Sigmoid colon (tissue), 7 donors: ENCODE measurements around the gene DIPK2A. TPM values are rescaled to one million over a fixed set of nuclear protein-coding genes. Genes with fewer than 3 reads are reported as not detected.

Experiments used
- DNase-seq: peaks from one replicate; pipeline ENCODE4 v3.0.0-alpha.2; 2019
- H3K27ac ChIP-seq, 4 donors: fragments of 200-600 bp; sonication (generic); one replicate each; pipeline ENCODE4 v1.5.1; 2016 to 2019; ENCODE audit warnings: mild to moderate bottlenecking in 1 of 4
- H3K27me3 ChIP-seq, 3 donors: fragments of 200-600 bp; sonication (generic); one replicate each; pipeline ENCODE4 v1.5.1; 2019; ENCODE audit warnings: mild to moderate bottlenecking in 1 of 3
- H3K36me3 ChIP-seq, 4 donors: fragments of 200-600 bp; sonication (generic); one replicate each; pipeline ENCODE4 v1.5.1; 2016 to 2019
- H3K4me1 ChIP-seq, 4 donors: fragments of 200-600 bp; sonication (generic); one replicate each; pipeline ENCODE4 v1.5.1; 2017 to 2019
- H3K4me3 ChIP-seq, 4 donors: fragments of 200-600 bp; sonication (generic); one replicate each; pipeline ENCODE4 v1.5.1; 2017 to 2019; ENCODE audit warnings: mild to moderate bottlenecking in 2 of 4, moderate library complexity in 1 of 4
- H3K9me3 ChIP-seq, 4 donors: fragments of 200-600 bp in 3 of 4; sonication (generic) in 3 of 4; one replicate each; pipeline versions ENCODE4 v1.5.1 to v1.6.1; 2013 to 2019
- EP300 ChIP-seq, 4 donors: sonication (generic); formaldehyde crosslinking; IDR thresholded peaks; one replicate each; pipeline ENCODE4 v1.6.1; 2017; ENCODE audit warnings: antibody characterized with exemption in 4 of 4
- POLR2A ChIP-seq, 2 donors: fragments of 450-650 bp; IDR thresholded peaks; one replicate each; pipeline ENCODE4 v1.6.1; 2016; ENCODE audit warnings: antibody characterized with exemption in 2 of 2, mild to moderate bottlenecking in 2 of 2, moderate library complexity in 2 of 2
- POLR2AphosphoS5 ChIP-seq, 4 donors: sonication (generic); formaldehyde crosslinking; IDR thresholded peaks; one replicate each; pipeline ENCODE4 v1.6.1; 2017; ENCODE audit warnings: antibody characterized with exemption in 4 of 4
- WGBS, 2 donors: extraction: QIAGEN DNeasy Blood & Tissue Kit; methylation state at CpG; one replicate each; pipeline ENCODE4 v1.1.7; 2013; 5-methylcytosine and 5-hydroxymethylcytosine counted together
- intact Hi-C: fragments of 100-400 bp; cut with DNase I; formaldehyde crosslinking; loops from one replicate; pipeline ENCODE4 v1.15.1; 2023
- polyA plus RNA-seq, 3 donors: library from polyadenylated mRNA; stranded (reverse); fragments of 200-250 nt; gene quantifications; one replicate each; pipeline ENCODE4 v1.2.3, GENCODE V29; 2013
- total RNA-seq, 4 donors: library from RNA; depleted of rRNA; stranded (reverse); fragments of >200 nt; gene quantifications; one replicate each; pipeline ENCODE4 v1.1.0, GENCODE V29; 2016
- TF ChIP-seq, protein P1 (sequence below), 4 experiments: fragments of 450-650 bp in 3 of 4; fragments of 200-600 bp in 1 of 4; IDR thresholded peaks; one replicate each; pipeline ENCODE4 v1.5.1; 2016 to 2019; ENCODE audit warnings: antibody characterized with exemption in 4 of 4, mild to moderate bottlenecking in 3 of 4, moderate library complexity in 2 of 4
- donor health status: healthy with polysubstance abuse.
- donor health status: Bipolar disorder and iron deficiency.
- donor health status: healthy.

Gene DIPK2A
- total and polyA plus RNA-seq, 7 donors = 1.8 to 56.0 (median 22.0) TPM

DNA sequence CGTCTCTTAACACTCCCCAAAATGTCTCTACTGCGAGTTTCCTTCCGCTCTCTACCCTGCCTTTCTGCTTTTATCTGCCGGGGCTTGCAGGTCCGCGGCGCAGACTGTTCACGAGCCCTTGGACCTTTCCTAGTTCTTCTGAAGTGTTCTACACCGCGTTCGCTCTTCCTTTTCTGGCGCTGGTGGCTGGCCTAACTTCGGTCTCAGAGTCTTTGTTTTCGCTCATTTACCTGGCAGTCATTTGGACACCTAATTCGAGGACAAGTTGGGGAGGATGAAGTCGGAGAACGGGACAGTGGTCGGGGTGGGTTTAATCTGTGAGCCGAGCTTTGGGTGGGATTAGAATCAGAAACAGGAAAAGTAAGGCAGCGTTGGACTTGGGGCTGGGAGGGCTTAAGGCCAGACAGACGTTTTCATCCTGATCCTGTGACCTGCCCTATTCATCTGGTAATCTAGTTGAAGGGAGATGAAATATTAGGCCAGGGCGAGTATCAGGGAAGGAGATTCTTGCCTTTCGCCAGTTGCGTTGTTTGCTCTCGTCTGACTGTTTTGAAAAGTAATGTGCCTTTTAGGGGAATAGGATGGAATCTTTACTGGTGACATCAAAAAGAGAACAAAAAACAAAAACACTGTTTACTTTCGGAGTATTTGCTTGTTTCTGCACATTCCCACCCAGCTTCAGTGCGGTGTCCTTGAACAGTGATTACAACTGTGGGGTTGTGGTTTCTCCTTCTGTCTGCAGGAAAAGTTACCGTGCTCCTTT lies 1.8 kb downstream of the DIPK2A start:
- Histone ChIP-seq H3K9me3 (no peaks in the 10 kb centered on the region), H3K27me3 (no peaks in the 10 kb centered on the region), H3K36me3 (no peaks in the 10 kb centered on the region), H3K4me3 (peak overlapping the region; percentile 70 to 91 (median 84)), H3K27ac (peak overlapping the region; percentile 95 to 99 (median 98)), H3K4me1 (peaks cover 0 to 52% (median 26%) of the 10 kb centered on the region in 4 donors)
- intact Hi-C loops = loop anchor here (5.0 kb wide), 3 partner anchors 196 to 971 kb away; partner anchors contain the start of gene U2SURP
- DNase-seq = no peak
- TF ChIP-seq EP300 (IDR thresholded peaks at IDR 0.05) = no peak
- peak in 1 of 4 donors; percentile 51 for TF ChIP-seq POLR2AphosphoS5 (IDR thresholded peaks at IDR 0.05)
- TF ChIP-seq, protein P1, sequence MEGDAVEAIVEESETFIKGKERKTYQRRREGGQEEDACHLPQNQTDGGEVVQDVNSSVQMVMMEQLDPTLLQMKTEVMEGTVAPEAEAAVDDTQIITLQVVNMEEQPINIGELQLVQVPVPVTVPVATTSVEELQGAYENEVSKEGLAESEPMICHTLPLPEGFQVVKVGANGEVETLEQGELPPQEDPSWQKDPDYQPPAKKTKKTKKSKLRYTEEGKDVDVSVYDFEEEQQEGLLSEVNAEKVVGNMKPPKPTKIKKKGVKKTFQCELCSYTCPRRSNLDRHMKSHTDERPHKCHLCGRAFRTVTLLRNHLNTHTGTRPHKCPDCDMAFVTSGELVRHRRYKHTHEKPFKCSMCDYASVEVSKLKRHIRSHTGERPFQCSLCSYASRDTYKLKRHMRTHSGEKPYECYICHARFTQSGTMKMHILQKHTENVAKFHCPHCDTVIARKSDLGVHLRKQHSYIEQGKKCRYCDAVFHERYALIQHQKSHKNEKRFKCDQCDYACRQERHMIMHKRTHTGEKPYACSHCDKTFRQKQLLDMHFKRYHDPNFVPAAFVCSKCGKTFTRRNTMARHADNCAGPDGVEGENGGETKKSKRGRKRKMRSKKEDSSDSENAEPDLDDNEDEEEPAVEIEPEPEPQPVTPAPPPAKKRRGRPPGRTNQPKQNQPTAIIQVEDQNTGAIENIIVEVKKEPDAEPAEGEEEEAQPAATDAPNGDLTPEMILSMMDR (IDR thresholded peaks at IDR 0.05) = peak in 1 of 4 experiments; percentile 24
- TF ChIP-seq POLR2A (IDR thresholded peaks at IDR 0.05) = no peak
- 0 to 1% methylated on average over 28 of the region's 28 CpGs for WGBS, 2 donors

DNA sequence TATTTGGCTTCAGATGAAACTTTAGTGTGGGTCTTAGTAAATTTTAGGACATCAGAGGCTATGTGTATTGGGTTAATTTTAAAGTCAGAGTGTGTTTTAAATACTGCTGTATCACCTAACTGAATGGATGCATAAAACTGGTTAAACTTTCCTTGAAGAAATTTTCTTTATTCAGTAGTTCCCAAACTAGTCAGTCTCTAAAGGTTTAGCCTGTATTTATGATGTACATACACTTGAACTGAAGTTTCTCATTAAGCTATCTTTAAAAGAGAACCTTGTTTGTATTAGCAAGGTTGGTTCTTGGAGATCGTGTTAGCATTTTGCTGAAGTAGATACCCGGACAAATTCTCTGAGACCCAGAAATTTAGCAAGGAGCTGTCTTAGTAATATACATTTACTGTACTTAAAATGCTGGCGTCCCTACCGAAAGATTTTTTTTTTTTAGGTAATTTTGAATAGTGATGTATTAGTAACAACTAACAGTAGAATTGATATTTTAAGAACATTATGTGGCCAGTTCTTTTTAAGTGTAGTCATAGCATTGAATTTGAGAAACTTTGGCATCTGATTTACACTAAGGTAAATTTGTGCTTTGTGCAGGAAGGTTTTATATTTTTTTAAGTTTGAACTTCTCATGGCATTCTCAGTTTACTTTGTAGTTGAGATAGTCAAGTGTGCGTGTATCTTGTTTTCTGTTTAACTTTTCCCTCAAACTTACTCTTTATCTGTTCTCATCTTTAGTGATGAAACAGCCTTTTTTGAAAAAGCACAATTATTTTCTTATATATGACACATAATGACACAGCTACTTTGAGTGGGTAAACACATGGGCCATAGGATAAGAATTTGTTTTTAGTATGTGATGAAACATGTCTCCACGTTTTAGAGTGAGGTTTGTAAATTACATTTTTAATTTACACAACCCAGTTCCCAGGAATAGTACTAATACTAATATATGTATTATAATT lies 2.9 kb downstream of the DIPK2A start:
- 16 to 42% methylated on average over 6 of the region's 6 CpGs for WGBS, 2 donors
- peak overlapping the region; percentile 95 to 99 (median 98) for H3K27ac ChIP-seq
- H3K4me1 ChIP-seq = peaks cover 0 to 60% (median 29%) of the 10 kb centered on the region in 4 donors
- H3K36me3 ChIP-seq = no peaks in the 10 kb centered on the region
- DNase-seq = no peak
- H3K9me3 ChIP-seq = no peaks in the 10 kb centered on the region
- H3K27me3 ChIP-seq = no peaks in the 10 kb centered on the region
- intact Hi-C loops = loop anchor here (5.0 kb wide), 3 partner anchors 197 to 972 kb away; partner anchors contain the start of gene U2SURP
- H3K4me3 ChIP-seq = peak overlapping the region; percentile 70 to 91 (median 84)
- TF ChIP-seq POLR2AphosphoS5 (IDR thresholded peaks at IDR 0.05) (no peak), POLR2A (IDR thresholded peaks at IDR 0.05) (no peak), EP300 (IDR thresholded peaks at IDR 0.05) (no peak)
- TF ChIP-seq, protein P1 (IDR thresholded peaks at IDR 0.05) = no peak

DNA sequence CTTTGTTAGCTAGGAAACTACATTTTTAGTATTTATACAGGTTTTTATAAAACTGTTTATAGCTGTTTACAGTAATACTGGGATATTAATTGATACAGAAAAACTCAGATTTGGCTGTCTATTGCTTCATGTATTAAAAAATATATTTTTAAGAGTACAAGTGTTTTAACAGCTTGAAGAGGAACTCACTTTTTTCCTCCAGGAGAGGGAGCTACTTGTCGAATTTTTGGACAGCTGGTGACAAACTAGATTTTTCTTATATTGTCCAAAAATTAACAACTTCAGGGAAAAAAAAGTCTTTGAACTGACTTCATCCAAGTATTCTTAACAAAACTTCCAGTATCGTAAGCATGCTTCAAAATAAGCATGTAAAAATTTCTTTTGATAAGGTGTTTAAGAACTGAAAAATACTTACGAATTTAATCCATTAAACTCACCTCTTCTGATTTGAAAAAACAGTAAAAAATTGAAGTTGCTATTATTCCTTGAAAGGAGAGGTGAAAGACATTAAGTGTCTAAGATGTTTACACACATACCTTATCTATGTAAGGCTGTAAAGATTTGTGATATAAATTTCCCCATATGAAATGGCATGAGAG lies 4.0 kb downstream of the DIPK2A start:
- Histone ChIP-seq H3K4me1 (peaks cover 0 to 63% (median 31%) of the 10 kb centered on the region in 4 donors), H3K4me3 (peak overlapping the region in 3 of 4 donors; percentile 78 to 91 (median 90)), H3K27ac (peak overlapping the region; percentile 95 to 99 (median 98)), H3K27me3 (no peaks in the 10 kb centered on the region), H3K9me3 (no peaks in the 10 kb centered on the region), H3K36me3 (no peaks in the 10 kb centered on the region)
- 52 to 54% methylated on average over 3 of the region's 3 CpGs for WGBS, 2 donors
- DNase-seq = no peak
- TF ChIP-seq POLR2AphosphoS5 (IDR thresholded peaks at IDR 0.05) = no peak
- TF ChIP-seq, protein P1 (IDR thresholded peaks at IDR 0.05) = peak; percentile 8 to 51 (median 39)
- intact Hi-C loops = no loop called here

DNA sequence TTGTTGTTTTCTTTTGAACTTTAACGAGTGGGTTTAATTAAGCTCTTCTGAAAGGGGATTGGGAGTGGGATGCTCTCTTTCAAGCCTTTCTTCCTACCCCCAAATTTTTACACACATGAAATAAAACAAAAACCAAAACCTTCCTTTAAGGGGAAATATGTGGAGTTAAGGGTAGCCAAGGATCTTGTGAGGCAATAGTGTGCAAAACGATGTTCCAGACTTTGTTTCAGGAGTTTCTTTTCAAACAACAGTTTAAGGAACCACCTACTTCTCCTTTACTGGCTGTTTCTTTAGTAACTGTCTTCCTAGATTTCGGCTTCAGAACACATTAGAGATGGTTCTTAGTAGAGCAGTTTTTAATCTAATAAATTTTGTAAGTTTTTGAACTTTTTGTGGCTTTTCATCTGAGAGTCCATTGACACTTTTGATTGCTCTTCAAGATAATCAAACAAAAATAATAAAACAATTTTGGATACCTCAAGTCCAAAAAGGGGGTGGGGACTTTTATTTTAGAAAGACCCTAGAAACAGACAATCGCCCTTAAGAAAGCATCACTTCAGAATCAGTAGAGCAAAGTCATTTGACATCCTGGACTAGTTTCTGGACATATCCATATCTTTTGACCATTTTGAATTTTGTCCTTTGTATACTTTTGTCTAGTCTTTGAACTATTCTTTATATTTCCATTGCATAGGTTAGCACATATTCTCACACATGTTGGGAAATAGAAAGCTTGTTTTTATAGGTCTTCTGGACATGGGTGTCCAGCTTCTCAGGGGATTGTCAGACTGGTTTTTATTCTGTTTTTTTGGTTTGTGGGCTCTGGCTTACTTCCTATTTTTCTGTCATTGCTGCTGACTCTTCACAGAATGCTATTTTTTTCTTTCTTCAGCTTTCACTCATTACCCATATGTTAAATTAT lies 6.0 kb downstream of the DIPK2A start:
- no peak for DNase-seq
- intact Hi-C loops = no loop called here
- WGBS, 2 donors = 53 to 77% methylated on average over 4 of the region's 4 CpGs
- TF ChIP-seq, protein P1 (IDR thresholded peaks at IDR 0.05) = no peak
- peak in 1 of 4 donors; percentile 31 for TF ChIP-seq POLR2AphosphoS5 (IDR thresholded peaks at IDR 0.05)
- no peaks in the 10 kb centered on the region for H3K36me3 ChIP-seq
- H3K4me3 ChIP-seq = peak overlapping the region in 1 of 4 donors; percentile 19
- no peaks in the 10 kb centered on the region for H3K27me3 ChIP-seq
- H3K27ac ChIP-seq = peak overlapping the region; percentile 30 to 98 (median 96)
- no peaks in the 10 kb centered on the region for H3K9me3 ChIP-seq
- peaks cover 0 to 64% (median 31%) of the 10 kb centered on the region in 4 donors for H3K4me1 ChIP-seq
